GM21786 (cell line): Measurements from ENCODE around the gene TMEM178A.
"Not testable (repeated sequence)": the region's sequence is repeated elsewhere in the genome, so short reads cannot be mapped to it uniquely, and the experiment has no call there.

Experiments used
- ATAC-seq: cut with Tn5 transposase; IDR thresholded peaks from one replicate; pipeline ENCODE4 v1.9.1; 2021; ENCODE audit not compliant: unreplicated experiment

TMEM178A gene

GRCh38 chr2:39665811-39666490 lies at the start of gene TMEM178A:
Gene TMEM178A, plus strand, starts transcription at chr2:39665917. Its CDS starts 58 bp downstream, at chr2:39665975.
- no peak for ATAC-seq

GRCh38 chr2:39618236-39618635 lies 47.5 kb upstream of the TMEM178A start:
- ATAC-seq = no peak

- ATAC-seq = no peak
These were observed 47.0 kb upstream of the TMEM178A start for GRCh38 chr2:39618736-39619135.

GRCh38 chr2:39620067-39620466 lies 45.6 kb upstream of the TMEM178A start:
- no peak for ATAC-seq

GRCh38 chr2:39621596-39621995 lies 44.1 kb upstream of the TMEM178A start:
- ATAC-seq = no peak

- no peak for ATAC-seq
These were observed 42.9 kb upstream of the TMEM178A start for GRCh38 chr2:39622860-39623259.

GRCh38 chr2:39623917-39624316 lies 41.8 kb upstream of the TMEM178A start:
- no peak for ATAC-seq

- no peak for ATAC-seq
These were observed 40.4 kb upstream of the TMEM178A start for GRCh38 chr2:39625193-39625926.

- no peak for ATAC-seq
These were observed 39.8 kb upstream of the TMEM178A start for GRCh38 chr2:39625927-39626270.

- ATAC-seq = not testable (repeated sequence)
These were observed 37.4 kb upstream of the TMEM178A start for GRCh38 chr2:39628346-39628745.

GRCh38 chr2:39629646-39630045 lies 36.1 kb upstream of the TMEM178A start:
- ATAC-seq = no peak

- ATAC-seq = no peak
These were observed 34.5 kb upstream of the TMEM178A start for GRCh38 chr2:39631256-39631655.

- ATAC-seq = no peak
These were observed 34.0 kb upstream of the TMEM178A start for GRCh38 chr2:39631718-39632117.

GRCh38 chr2:39632876-39633275 lies 32.8 kb upstream of the TMEM178A start:
- ATAC-seq = no peak

- ATAC-seq = no peak
These were observed 29.4 kb upstream of the TMEM178A start for GRCh38 chr2:39636306-39636705.

GRCh38 chr2:39638581-39638980 lies 27.1 kb upstream of the TMEM178A start:
- ATAC-seq = no peak

- no peak for ATAC-seq
These were observed 25.6 kb upstream of the TMEM178A start for GRCh38 chr2:39640107-39640506.

GRCh38 chr2:39640681-39641080 lies 25.0 kb upstream of the TMEM178A start:
- ATAC-seq = no peak

- no peak for ATAC-seq
These were observed 24.1 kb upstream of the TMEM178A start for GRCh38 chr2:39641635-39642034.

GRCh38 chr2:39642051-39642718 lies 23.5 kb upstream of the TMEM178A start:
- no peak for ATAC-seq

- ATAC-seq = no peak
These were observed 19.9 kb upstream of the TMEM178A start for GRCh38 chr2:39645826-39646225.

GRCh38 chr2:39646267-39646666 lies 19.4 kb upstream of the TMEM178A start:
- ATAC-seq = no peak
